PC-3 (cell line): ENCODE measurements around the gene CCDC116. TPM values are rescaled to one million over a fixed set of nuclear protein-coding genes. Genes with fewer than 3 reads are reported as not detected.
"Not testable (repeated sequence)": the region's sequence is repeated elsewhere in the genome, so short reads cannot be mapped to it uniquely, and the experiment has no call there.

Experiments
- ATAC-seq: fragments of 200-7000 bp; cut with Tn5 transposase; 2 replicates; pipeline ENCODE4 v1.9.1; 2020; ENCODE audit warnings: mild to moderate bottlenecking, moderate library complexity
- BruUV-seq: library from RNA; stranded (reverse); fragments of 400-500 nt; replicated peaks from 2 replicates; lab custom pipeline; 2021; lab: Mats Ljungman, UMichigan
- CTCF ChIA-PET: fragments of 300-600 bp; sonication (Branson Sonifier 250); formaldehyde crosslinking; loops from one replicate; lab custom pipeline; 2022; ENCODE audit warnings: antibody characterized with exemption; lab: Charles Lee
- POLR2A ChIA-PET: fragments of 300-600 bp; sonication (Branson Sonifier 250); formaldehyde crosslinking; loops from one replicate; lab custom pipeline; 2022; ENCODE audit warnings: antibody characterized with exemption; ENCODE audit not compliant: unreplicated experiment; lab: Charles Lee
- DNase-seq: peaks from one replicate; pipeline ENCODE4 v3.0.0-alpha.2; 2015
- H2AFZ ChIP-seq: fragments of 300-600 bp; sonication (generic); 2 replicates; pipeline ENCODE4 v1.6.0; 2016; ENCODE audit warnings: antibody characterized with exemption, low read length
- H3F3A ChIP-seq: fragments of 300-600 bp; sonication (generic); one replicate; pipeline ENCODE4 v1.6.0; 2017; ENCODE audit warnings: antibody characterized with exemption, low read length, control low read depth, mild to moderate bottlenecking; ENCODE audit not compliant: unreplicated experiment
- H3K27ac ChIP-seq: fragments of 300-600 bp; sonication (generic); 2 replicates; pipeline ENCODE4 v1.5.1; 2016; ENCODE audit warnings: mild to moderate bottlenecking, low read length
- H3K27me3 ChIP-seq: fragments of 300-600 bp; sonication (generic); 2 replicates; pipeline ENCODE4 v1.6.1; 2016; ENCODE audit warnings: low read length, mixed read lengths
- H3K36me3 ChIP-seq: fragments of 300-600 bp; sonication (generic); 2 replicates; pipeline ENCODE4 v1.6.1; 2016; ENCODE audit warnings: low read depth, mixed run types, low read length, mixed read lengths
- H3K4me1 ChIP-seq: fragments of 300-600 bp; sonication (generic); 2 replicates; pipeline ENCODE4 v1.5.1; 2016; ENCODE audit warnings: low read length; ENCODE audit not compliant: insufficient read depth
- H3K4me2 ChIP-seq: fragments of 300-600 bp; sonication (generic); 2 replicates; pipeline ENCODE4 v1.6.0; 2016; ENCODE audit warnings: low read length
- H3K4me3 ChIP-seq: fragments of 300-600 bp; sonication (generic); 2 replicates; pipeline ENCODE4 v1.5.1; 2016; ENCODE audit warnings: mild to moderate bottlenecking, low read length, mixed read lengths
- H3K79me2 ChIP-seq: fragments of 300-600 bp; sonication (generic); 2 replicates; pipeline ENCODE4 v1.6.1; 2017; ENCODE audit warnings: low read length, mixed read lengths
- H3K9ac ChIP-seq: fragments of 300-600 bp; sonication (generic); 2 replicates; pipeline ENCODE4 v1.6.0; 2016; ENCODE audit warnings: mild to moderate bottlenecking, low read length
- H3K9me2 ChIP-seq: fragments of 300-600 bp; sonication (generic); replicated peaks from 2 replicates; pipeline ENCODE4 v1.6.1; 2016; ENCODE audit warnings: mixed run types, low read length, mixed read lengths
- H3K9me3 ChIP-seq: fragments of 300-600 bp; sonication (generic); 2 replicates; pipeline ENCODE4 v1.6.1; 2016; ENCODE audit warnings: low read length, mixed read lengths
- H4K20me1 ChIP-seq: fragments of 300-600 bp; sonication (generic); 2 replicates; pipeline ENCODE4 v1.6.1; 2016; ENCODE audit warnings: low read length, mixed read lengths
- EZH2 ChIP-seq: fragments of 300-600 bp; sonication (generic); IDR thresholded peaks from one replicate; pipeline ENCODE4 v1.6.1; 2017; ENCODE audit warnings: antibody characterized with exemption, mild to moderate bottlenecking, low read length; ENCODE audit not compliant: unreplicated experiment
- EZH2phosphoT487 ChIP-seq: fragments of 300-600 bp; sonication (generic); IDR thresholded peaks from 2 replicates; pipeline ENCODE4 v1.6.1; 2018; ENCODE audit warnings: mild to moderate bottlenecking, antibody characterized with exemption, low read length, borderline replicate concordance
- intact Hi-C: fragments of 100-400 bp; cut with micrococcal nuclease; formaldehyde crosslinking; loops from 2 replicates; pipeline ENCODE4 v1.9.0; 2023
- total RNA-seq: library from RNA; depleted of rRNA; stranded (reverse); fragments of >200 nt; gene quantifications from 2 replicates; pipeline ENCODE4 v1.2.3, GENCODE V29; 2014
- TF ChIP-seq, protein P1 (sequence below): fragments of 300-600 bp; sonication (generic); conservative IDR thresholded peaks from 2 replicates; pipeline ENCODE4 v1.5.1; 2017; ENCODE audit warnings: antibody characterized with exemption, low read depth, mild to moderate bottlenecking, low read length

CCDC116 gene
- total RNA-seq, 1 experiment from 2014 or later = not detected

DNA sequence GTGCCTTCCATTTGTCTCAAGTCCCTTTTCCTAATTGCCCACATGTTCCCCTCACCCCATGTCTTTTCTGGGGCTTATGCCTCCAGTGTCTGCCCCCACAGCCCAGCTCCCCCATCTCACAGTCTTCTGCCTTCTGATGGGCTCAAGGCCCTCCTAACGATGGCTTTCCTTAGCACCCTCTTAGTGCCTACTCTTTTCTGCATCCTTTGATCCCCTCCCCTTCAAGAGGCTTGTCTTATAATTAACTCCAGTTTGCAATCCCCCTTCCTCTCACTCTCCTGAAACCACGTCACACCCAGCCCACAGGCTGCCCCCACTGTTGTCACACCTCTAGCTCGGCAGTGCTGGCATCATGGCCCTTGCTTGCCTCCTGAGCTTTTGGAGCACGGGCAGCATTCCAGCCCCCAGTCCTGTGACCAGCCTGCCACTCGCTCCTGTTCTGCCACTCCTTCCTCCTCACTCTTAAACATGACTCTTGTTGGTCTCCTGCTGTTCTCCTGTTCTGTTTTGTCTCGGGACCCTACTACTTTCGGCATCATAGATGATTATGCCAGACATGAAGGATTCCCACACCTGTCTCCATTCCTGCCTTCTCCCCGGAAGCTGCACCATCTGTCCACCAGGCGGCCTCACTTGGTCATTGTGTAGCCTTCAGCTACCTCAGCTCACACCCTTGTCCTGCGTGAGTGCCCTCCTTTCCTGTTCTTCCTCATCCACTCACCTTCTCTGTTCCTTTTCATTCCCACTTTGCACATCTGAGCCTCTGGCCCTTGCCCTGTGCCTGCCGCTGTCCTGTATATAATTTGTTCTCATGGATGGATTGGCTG, 38.9 kb upstream of the CCDC116 start:
- no peak overlapping the region for H2AFZ ChIP-seq
- no peaks in the 10 kb centered on the region for H3K27me3 ChIP-seq
- no TSS peak for BruUV-seq
- H3K79me2 ChIP-seq = peaks cover 95% of the 10 kb centered on the region
- peak; percentile 31; the same call in 1 of the 2 replicates for ATAC-seq
- H3K4me1 ChIP-seq = peaks cover 5% of the 10 kb centered on the region; the same call in 1 of the 2 replicates
- no peaks in the 10 kb centered on the region for H3K9me2 ChIP-seq
- peak; percentile 24 for DNase-seq
- H3K27ac ChIP-seq = no peak overlapping the region
- H3K4me3 ChIP-seq = no peak overlapping the region
- peaks cover 47% of the 10 kb centered on the region; the same call in 1 of the 2 replicates for H4K20me1 ChIP-seq
- intact Hi-C loops = no loop called here
- ChIA-PET CTCF (no interaction called here), POLR2A (no interaction called here)
- H3K4me2 ChIP-seq = no peak overlapping the region
- no peak overlapping the region for H3K9ac ChIP-seq
- H3F3A ChIP-seq = no peaks in the 10 kb centered on the region
- no peak for TF ChIP-seq EZH2phosphoT487
- no peak for TF ChIP-seq EZH2
- TF ChIP-seq, protein P1, sequence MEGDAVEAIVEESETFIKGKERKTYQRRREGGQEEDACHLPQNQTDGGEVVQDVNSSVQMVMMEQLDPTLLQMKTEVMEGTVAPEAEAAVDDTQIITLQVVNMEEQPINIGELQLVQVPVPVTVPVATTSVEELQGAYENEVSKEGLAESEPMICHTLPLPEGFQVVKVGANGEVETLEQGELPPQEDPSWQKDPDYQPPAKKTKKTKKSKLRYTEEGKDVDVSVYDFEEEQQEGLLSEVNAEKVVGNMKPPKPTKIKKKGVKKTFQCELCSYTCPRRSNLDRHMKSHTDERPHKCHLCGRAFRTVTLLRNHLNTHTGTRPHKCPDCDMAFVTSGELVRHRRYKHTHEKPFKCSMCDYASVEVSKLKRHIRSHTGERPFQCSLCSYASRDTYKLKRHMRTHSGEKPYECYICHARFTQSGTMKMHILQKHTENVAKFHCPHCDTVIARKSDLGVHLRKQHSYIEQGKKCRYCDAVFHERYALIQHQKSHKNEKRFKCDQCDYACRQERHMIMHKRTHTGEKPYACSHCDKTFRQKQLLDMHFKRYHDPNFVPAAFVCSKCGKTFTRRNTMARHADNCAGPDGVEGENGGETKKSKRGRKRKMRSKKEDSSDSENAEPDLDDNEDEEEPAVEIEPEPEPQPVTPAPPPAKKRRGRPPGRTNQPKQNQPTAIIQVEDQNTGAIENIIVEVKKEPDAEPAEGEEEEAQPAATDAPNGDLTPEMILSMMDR = peak; percentile 61
- H3K9me3 ChIP-seq = no peaks in the 10 kb centered on the region
- H3K36me3 ChIP-seq = peaks cover 19% of the 10 kb centered on the region

- no peaks in the 10 kb centered on the region for H3K9me3 ChIP-seq
- H3K4me1 ChIP-seq = peaks cover 5% of the 10 kb centered on the region; the same call in 1 of the 2 replicates
- no peak for DNase-seq
- no peaks in the 10 kb centered on the region for H3F3A ChIP-seq
- intact Hi-C loops = no loop called here
- BruUV-seq = no TSS peak
- no peak for ATAC-seq
- peaks cover 96% of the 10 kb centered on the region for H3K79me2 ChIP-seq
- peaks cover 19% of the 10 kb centered on the region for H3K36me3 ChIP-seq
- H2AFZ ChIP-seq = no peak overlapping the region
- no peak overlapping the region for H3K4me2 ChIP-seq
- ChIA-PET POLR2A (no interaction called here), CTCF (no interaction called here)
- no peak overlapping the region for H3K27ac ChIP-seq
- no peak overlapping the region for H3K9ac ChIP-seq
- H4K20me1 ChIP-seq = peaks cover 40% of the 10 kb centered on the region; the same call in 1 of the 2 replicates
- H3K27me3 ChIP-seq = no peaks in the 10 kb centered on the region
- TF ChIP-seq, protein P1 = no peak
- TF ChIP-seq EZH2phosphoT487 (no peak), EZH2 (no peak)
- H3K4me3 ChIP-seq = no peak overlapping the region
- H3K9me2 ChIP-seq = no peaks in the 10 kb centered on the region
Measured at GRCh38 chr22:21594865-21595452, 37.6 kb upstream of the CCDC116 start.

- H3K36me3 ChIP-seq = peaks cover 19% of the 10 kb centered on the region
- peaks cover 27% of the 10 kb centered on the region; the same call in 1 of the 2 replicates for H4K20me1 ChIP-seq
- DNase-seq, H3K4me2 ChIP-seq, H2AFZ ChIP-seq, ATAC-seq, BruUV-seq, H3K27ac ChIP-seq, H3K4me3 ChIP-seq, CTCF ChIA-PET, H3F3A ChIP-seq, H3K9me2 ChIP-seq, H3K9ac ChIP-seq, H3K9me3 ChIP-seq, H3K27me3 ChIP-seq, intact Hi-C loops, POLR2A ChIA-PET, H3K4me1 ChIP-seq: not testable (repeated sequence)
- peaks cover 96% of the 10 kb centered on the region for H3K79me2 ChIP-seq
Measured at GRCh38 chr22:21596356-21597135, 36.0 kb upstream of the CCDC116 start.
